NCI-H187 treated with DMSO at 0.1 percent for 48 hours (cell line): ENCODE data around the gene POLG2.
"Not testable (repeated sequence)": the region's sequence is repeated elsewhere in the genome, so short reads cannot be mapped to it uniquely, and the experiment has no call there.

Experiments
- DNase-seq: peaks from one replicate; lab custom pipeline; 2025; lab: John Stamatoyannopoulos, UW

POLG2 gene

GRCh38 chr17:64484380-64484779, 12.5 kb downstream of the POLG2 start:
- DNase-seq: no peak

GRCh38 chr17:64480951-64481350, 15.9 kb downstream of the POLG2 start:
- no peak for DNase-seq

DNA sequence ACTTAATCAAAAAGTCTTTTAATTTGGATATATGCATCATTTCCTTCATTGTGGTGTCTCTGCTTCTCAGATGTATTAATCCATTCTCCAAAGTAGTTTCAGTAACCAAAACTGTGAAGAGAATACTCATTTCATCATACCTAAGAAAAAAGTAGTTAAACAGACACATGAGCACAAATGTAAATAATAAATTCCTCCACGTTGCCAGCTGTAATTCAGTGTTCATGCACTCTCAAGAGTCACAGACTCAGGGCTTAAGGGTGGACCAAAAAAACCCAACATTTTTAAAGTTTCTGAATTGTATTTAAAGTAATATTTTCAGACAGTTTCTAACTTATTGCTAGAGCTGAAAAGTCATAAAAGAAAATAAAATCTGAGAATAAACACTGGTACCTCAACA, 19.0 kb downstream of the POLG2 start:
- DNase-seq: no peak

DNA sequence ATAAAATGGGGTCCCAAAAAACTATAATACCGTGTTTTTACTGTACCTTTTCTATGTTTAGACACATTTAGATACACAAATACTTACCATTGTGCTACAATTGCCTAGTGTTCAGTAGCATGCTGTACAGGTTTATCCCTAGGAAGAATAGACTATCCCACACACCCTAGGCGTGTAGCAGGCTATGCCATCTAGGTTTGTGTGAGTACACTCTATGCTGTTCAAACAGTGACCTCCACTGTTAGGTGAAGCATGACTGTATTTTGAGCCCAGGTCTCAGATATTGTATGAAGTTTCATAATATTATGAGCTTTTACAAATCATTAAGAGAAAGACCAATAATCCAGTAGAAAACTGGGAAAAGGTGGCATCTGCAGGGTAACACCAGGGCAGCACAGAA, 24.3 kb downstream of the POLG2 start:
- no peak for DNase-seq

GRCh38 chr17:64471440-64471839, 25.4 kb downstream of the POLG2 start:
- no peak for DNase-seq

DNA sequence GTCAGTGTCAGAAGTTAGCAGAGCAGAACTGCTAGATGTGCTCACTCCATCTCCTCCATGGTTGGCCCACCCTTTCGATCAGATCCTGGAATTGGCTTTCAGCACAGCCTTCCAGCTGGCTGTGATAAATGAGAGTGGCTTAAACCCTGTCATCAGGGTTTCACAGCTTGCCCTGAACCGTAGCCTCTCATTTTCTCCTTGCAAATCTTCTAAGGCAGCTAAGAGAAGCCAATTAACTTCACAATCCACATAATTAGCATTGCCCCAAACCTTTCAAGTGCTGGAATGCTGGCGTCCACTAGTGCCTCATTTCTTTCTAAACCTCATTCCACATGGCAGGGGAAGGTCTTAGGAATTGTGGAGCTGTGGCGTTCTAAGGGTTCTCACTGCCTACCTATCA, 26.2 kb downstream of the POLG2 start:
- no peak for DNase-seq

- DNase-seq: not testable (repeated sequence)
Measured at GRCh38 chr17:64466834-64467233, 30.0 kb downstream of the POLG2 start.

DNA sequence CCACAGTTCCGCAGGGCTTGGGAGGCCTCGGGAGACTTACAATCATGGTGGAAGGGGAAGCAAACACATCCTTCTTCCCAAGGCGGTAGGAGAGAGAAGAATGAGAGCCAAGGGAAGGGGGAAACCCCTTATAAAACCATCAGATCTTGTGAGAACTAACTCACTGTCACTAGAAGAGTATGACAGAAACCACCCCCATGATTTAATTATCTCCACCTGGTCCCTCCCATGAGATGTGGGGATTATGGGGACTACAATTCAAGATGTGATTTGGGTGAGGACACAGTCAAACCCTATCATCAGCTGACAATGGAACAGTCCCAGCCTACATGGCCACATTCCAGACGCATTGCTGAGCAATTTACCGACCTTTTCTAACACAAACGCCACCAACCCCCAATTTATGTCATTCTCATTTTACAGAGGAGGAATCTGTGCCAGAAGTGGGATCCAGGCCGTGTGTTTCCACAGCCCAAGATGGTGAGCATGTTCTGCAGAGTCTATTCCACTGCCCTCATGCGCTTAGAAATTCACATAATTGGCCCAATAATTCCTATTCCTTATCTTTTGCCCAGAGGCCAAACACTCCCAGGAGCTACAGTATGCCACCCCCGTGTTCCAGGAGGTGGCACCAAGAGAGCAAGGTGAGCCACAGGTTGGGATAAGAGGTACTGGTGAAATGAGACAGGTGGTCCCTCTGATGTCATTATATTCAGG, 30.7 kb downstream of the POLG2 start:
- DNase-seq: no peak

- DNase-seq: no peak
Measured at GRCh38 chr17:64461788-64462187, 35.1 kb downstream of the POLG2 start.

DNA sequence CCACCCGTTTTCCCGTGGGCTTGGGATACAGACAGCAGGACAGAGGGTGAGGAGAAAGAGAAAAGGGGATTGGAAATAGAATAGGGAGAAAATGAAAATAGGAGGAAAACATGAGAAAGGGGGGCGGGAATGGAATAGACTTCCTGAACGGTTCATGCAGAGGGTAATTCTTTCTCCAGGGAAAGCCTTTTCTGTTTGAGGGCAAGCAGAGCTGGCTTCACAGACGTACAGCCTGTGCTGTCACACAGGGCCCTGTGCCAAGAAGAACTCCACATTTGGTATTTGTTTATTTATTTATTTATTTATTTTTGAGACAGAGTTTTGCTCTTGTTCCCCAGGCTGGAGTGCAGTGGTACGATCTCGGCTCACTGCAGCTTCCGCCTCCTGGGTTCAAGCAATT, 35.9 kb downstream of the POLG2 start:
- DNase-seq: no peak

DNA sequence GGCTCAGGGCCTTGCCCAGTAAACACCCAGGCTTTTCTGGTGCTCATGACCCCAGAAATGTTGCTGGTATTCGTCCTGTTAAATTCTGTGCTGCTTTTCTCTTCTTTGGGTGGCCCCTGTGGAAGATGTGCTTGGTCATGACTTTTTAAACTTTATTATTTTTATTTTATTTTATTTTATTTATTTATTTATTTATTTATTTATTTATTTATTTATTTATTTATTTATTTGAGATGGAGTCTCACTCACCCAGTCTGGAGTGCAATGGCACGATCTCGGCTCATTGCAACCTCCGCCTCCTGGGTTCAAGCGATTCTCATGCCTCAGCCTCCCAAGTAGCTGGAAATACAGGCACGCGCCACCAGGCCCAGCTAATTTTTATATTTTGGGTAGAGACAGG, 37.0 kb downstream of the POLG2 start:
- DNase-seq: not testable (repeated sequence)

- DNase-seq: no peak
Measured at GRCh38 chr17:64459284-64459747, 37.5 kb downstream of the POLG2 start.

- DNase-seq: no peak
Measured at GRCh38 chr17:64458756-64459155, 38.1 kb downstream of the POLG2 start.

GRCh38 chr17:64457156-64457555, 39.7 kb downstream of the POLG2 start:
- no peak for DNase-seq

GRCh38 chr17:64455993-64456885, 40.6 kb downstream of the POLG2 start:
- no peak for DNase-seq

DNA sequence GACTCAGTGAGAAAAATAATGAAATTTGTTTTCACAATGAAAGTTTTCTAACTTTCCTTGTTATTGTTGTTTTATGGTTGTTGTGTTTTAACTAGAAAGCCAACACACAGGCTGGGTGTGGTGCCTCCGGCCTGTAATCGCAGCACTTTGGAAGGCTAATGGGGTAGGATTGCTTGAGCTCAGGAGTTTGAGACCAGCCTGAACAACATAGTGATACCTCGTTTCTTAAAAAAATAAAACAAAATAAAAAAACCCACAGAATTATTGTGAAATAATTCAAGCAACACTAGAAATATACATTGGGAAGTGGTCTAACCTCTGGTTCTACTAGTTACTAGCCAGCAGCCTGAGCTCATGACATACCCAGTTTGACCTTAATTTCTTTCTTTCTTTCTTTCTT, 47.3 kb downstream of the POLG2 start:
- no peak for DNase-seq

GRCh38 chr17:64448665-64449512, 48.0 kb downstream of the POLG2 start, which contains the start of gene MILR1:
Gene MILR1 (plus strand): TSS chr17:64449115. CDS start chr17:64449169, 54 bp downstream.
- DNase-seq: no peak

DNA sequence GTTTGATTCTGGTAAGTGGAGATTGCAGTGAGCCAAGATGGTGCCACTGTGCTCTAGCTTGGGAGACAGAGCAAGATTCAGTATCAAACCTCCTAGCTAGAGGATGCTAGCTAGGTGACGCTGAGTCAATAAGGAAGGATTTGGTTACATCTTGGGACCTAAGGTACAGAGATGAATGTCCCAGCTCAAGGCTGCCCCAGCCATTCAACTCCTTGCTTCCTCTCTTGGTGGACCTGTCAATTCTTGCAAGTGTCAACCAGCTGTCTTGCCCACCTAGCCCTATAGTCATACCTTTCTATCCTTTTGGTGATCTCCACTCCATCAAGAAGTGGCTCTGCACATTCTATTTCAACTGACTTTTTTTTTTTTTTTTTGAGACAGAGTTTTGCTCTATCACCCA, 49.3 kb downstream of the POLG2 start:
- no peak for DNase-seq

DNA sequence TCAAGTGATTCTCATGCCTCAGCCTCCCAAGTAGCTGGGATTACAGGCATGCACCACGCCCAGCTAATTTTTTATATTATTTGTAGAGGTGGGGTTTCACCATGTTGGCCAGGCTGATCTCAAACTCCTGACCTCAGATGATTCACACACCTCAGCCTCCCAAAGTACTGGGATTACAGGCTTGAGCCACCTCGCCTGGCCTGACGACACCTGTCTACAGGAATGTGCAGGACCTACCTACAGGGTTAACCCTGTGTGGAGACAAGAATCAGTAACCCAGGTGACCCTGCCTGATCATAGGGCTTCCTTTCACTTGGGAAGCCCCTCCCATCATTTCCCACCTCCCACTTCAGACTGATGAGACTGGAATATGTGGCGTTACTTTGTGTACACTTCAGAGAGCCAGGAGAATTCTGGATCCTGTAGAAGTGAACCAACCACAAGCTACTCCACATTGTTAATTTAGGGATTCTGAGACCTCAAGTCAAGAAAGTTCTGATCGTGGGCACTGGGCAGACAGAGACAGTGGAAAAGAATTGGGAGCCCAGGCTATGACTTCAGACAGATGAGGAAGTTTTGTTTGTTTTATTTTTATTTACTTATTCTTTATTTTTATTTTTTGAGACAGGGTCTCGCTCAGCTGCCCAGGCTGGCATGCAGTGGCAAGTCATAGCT, 53.6 kb downstream of the POLG2 start:
- no peak for DNase-seq

- DNase-seq: no peak
Measured at GRCh38 chr17:64442541-64442971, 54.3 kb downstream of the POLG2 start.

- DNase-seq: no peak
Measured at GRCh38 chr17:64441772-64442540, 54.9 kb downstream of the POLG2 start.
